OCI-LY7 (cell line): Measurements from ENCODE around the gene PLA2G2D.

Experiments
- CTCF ChIP-seq: fragments of 200-600 bp; sonication (generic); conservative IDR thresholded peaks from 2 replicates; pipeline ENCODE4 v1.5.1; 2014; ENCODE audit warnings: mild to moderate bottlenecking, antibody characterized with exemption, low read length, moderate library complexity, mixed read lengths
- EZH2phosphoT487 ChIP-seq: fragments of 200-600 bp; sonication (generic); IDR thresholded peaks from 2 replicates; pipeline ENCODE4 v1.6.1; 2018; ENCODE audit warnings: low read depth, borderline replicate concordance, mild to moderate bottlenecking, mixed run types, antibody characterized with exemption, low read length, moderate library complexity, mixed read lengths

GRCh38 chr1:20093940-20094391 lies 25.4 kb downstream of the PLA2G2D start:
- TF ChIP-seq CTCF (no peak), EZH2phosphoT487 (no peak)
